GM18499 (cell line): ENCODE data around the gene PHF24.
"Not testable (repeated sequence)": the region's sequence is repeated elsewhere in the genome, so short reads cannot be mapped to it uniquely, and the experiment has no call there.

ENCODE experiments used
- ATAC-seq: cut with Tn5 transposase; IDR thresholded peaks from one replicate; pipeline ENCODE4 v1.9.1; 2021; ENCODE audit warnings: moderate number of reproducible peaks; ENCODE audit not compliant: insufficient read depth, unreplicated experiment

PHF24 gene

DNA sequence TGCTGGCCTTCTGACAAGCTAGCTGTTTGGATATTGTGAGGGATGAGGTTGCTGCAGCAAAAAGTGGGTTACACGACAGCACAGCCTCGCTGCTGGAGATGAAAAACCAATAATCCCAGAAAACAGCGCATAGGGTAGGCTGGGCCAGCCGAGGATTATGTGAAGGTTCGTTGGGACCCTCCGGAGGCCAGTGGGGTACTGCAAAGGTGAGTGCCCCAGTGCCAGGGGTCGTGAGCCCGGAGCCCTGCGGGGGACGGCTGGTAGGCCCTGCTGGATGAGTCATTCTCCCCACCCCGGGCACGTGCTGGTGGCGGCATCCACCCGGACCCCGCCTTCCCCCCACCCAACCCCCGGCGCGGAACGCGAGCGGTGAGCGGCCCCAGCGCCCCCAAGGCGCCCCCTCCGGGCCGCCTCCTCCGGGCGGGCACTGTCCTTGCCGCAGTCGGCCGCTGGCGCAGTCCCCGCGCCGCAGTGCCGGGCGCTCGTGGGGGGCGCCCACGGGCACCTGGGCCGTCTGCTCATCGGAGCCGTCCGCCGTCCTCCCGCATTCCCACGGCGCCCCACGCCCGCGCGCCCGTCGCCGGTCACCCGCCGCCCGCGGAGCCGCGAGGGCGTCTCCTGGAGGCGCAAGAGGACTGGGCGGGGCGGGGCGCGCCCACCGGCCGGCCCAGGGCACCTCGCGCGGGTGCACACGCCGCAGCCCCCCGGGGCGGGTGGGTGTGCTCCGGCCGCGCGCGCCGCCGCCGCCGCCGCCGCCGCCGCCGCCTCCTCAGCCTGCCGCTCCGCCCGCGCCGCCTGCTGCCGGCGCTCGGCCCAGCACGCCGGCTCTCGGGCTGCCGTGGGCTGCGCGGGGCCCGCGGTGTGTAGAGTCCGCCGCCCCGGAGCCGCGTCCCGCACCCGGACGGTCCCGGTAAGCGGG is at the start of gene PHF24:
TSS of gene PHF24 (plus strand) at position 794 of the 919 bp plus-strand sequence. CDS start 13,014 bp downstream, outside the sequence.
- no peak for ATAC-seq

GRCh38 chr9:34927061-34927460 is 31.0 kb upstream of the PHF24 start:
- ATAC-seq = no peak

- no peak for ATAC-seq
Observed at GRCh38 chr9:34928921-34929320, 29.2 kb upstream of the PHF24 start.

DNA sequence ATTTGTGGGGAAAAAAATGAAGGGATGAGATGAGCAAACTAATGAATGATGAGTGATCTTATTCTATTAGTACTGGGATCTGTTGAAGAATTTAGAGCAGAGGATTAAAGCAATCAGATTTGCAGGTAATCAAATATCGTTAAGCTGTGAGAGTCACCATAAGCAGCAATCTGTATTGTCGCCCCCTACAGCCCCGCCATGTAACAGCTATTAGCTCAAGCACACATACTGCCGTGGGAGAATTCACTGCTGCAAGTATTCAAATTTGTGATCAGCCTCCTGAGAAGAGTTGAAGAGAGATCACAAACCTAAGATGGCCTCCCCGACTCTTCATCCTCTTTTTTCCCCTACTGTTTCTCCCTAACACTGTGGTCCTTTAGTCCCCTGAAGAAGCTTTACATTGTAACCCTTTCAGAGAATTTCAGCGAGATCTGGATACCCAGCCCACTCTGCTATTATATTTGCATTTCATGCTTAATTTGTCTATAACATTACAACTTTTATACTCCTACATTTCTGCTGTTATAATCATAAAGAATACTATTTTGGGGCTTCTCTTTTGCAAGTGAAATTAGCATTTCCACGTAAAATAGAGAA is 28.5 kb upstream of the PHF24 start:
- no peak for ATAC-seq

- not testable (repeated sequence) for ATAC-seq
Observed at GRCh38 chr9:34939989-34940388, 18.1 kb upstream of the PHF24 start.

- no peak for ATAC-seq
Observed at GRCh38 chr9:34948451-34948850, 9.6 kb upstream of the PHF24 start.

GRCh38 chr9:34954225-34954624 is 3.9 kb upstream of the PHF24 start:
- ATAC-seq = no peak

DNA sequence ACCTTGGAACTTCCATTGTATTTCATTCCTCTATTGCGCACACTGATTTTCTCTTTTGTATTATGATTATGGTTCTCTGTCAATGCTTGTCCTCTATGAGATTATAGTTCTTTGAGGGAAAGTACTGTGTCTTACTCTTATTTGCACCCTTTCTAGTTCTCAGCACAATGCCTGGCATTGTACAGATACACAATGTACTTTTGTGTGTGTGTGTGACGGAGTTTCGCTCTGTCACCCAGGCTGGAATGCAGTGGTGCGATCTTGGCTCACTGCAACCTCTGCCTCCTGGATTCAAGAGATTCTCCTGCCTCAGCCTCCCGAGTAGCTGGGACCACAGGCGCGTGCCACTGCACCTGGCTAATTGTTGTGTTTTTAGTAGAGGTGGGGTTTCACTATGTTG is 2.0 kb upstream of the PHF24 start:
- ATAC-seq = not testable (repeated sequence)

GRCh38 chr9:34956648-34957047 is 1.4 kb upstream of the PHF24 start:
- ATAC-seq = peak; percentile 43

DNA sequence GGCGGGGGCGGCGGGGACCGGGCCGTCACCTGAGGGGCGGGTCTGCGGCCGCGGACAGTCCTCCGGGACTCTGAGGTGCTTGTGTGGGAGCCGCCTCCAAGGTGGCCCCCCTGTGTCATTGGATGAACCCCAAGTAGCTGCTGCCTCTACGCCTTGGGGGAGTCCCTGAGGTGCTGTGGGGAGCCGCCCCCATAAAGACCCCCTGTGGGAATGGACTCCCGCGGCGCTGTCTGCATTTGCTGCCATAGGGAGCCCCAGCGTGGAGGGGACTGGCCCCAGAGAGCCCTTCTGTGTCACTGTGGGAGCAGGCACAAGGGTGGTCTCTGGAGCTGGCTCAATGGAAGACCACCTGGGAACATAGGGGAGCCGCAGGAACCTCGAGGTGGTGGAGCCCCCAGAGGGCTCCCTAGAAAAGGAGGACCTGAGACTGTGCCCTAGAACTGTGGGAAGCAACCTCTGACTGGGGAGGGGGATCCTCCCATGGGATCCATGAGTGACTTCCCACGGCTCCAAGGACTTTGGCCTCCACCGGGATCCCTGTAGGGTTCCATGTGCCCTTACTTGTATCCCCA is 412 bp downstream of the PHF24 start:
- ATAC-seq = no peak

DNA sequence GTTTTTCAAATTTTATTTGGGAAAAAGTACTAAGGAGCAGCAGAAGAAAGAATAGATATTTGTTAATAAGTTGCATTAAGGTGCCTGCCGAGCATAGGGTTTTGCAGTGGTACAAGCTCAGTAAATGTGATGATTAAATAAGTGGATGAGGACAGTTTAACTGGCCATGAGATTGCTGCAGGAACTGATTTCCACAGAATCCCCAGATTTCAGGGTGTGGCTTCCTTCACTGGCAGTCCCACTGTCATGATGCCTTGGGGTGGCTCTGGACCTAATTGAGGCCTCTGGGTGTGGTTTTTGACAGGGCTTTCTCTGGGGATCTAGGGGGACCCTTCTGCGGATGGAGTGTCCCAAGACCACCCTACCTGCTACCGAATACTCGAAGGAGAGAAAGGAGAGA is 1.4 kb downstream of the PHF24 start:
- no peak for ATAC-seq

DNA sequence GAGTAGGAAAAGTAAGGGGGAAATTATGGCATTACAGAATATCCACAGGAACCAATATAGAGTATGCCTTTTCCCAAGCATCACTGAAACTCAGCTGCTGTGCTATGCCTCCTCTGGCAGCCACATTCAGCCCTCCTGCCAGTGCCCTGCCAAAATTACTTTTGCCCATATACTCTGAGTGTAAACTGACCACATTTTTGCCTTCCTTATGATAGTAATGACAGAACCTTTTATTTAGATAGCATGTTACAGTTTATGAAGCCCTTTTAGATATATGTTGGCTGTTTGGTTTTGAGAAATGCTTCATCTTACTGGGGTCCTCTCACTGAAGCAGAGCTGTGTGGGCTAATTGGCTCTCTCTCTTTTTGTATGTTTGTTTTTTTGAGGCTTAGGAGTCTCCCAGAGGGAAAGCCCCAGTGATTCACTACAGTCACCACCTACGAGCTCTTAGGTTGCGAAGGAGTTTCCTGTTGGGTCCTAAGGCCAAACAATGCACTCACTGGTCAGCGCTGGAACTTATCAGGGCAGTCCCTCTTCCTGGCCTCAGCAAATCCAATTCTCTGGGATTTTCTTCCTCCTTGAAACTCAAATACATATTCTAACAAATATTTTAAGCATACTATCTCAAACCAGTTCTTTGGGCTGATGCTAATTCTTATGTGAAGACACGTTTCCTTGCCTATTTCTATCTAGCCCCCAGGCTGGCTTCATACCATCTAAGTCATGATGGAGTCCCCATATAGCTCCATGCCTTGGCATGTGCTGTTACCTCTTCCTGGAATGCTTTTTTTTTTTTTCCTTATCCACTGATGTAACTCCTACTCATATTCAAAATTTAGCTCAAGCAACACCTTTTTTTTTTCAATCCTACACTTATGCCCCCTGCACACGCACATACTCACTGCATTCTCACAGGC is 3.7 kb downstream of the PHF24 start:
- no peak for ATAC-seq

DNA sequence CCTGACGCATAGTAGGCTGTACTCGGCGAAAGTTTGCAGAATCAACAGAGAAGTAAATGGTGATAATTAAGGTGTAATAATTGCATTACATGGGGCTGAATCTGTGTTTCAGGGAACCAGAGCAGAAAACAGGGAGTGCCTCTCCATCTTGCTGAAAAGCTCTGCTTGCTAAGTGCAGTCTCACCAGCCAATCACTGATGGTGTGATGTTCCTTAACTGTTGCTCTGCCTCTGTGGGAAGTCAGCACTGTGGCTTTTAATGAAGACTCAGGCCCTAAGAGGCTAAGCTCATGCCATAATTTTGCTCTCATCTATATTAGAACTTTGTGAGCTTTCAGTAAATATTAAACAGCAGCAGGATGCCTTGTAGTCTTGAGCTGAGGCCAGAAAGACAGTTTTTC is 4.5 kb downstream of the PHF24 start:
- ATAC-seq = no peak

DNA sequence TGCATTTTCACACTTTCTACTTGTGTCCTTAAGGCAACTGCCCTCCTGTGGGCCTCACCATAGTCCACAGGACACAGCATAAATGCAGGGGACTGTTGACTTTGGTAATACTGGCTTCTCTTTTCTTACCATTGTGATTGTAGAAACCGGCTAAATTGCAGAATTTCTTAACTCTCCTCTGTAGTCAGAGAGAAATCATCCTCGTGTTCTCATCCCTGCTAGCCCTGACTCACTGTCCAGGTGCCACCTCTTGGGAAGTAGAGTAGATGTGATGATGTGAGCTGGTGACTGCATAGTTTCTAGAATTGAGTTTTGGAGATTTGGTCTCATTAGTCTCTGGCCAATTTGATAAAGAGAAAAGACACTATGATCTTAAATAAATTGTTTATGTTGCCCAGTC is 5.5 kb downstream of the PHF24 start:
- ATAC-seq = no peak

DNA sequence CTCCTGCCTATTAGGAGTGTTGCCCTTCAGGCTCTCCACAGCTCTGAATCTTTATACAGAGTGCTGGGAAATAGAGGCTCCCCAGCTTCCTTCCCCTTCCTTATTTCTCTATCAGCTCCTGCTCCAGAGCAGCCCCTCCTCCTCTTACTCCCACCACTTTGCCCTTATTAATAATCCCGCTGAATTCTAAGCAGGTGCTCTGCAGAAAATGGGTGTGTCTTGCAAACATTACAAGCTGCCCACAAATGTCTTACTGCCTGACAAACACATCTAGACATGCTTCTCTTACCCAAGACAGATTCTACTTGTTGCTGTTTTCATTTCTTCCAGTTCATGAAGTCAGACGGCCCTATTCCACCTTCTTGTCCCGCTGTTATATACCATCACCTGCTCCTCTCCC is 6.4 kb downstream of the PHF24 start:
- no peak for ATAC-seq

- ATAC-seq = no peak
Observed at GRCh38 chr9:34971146-34971811, 13.2 kb downstream of the PHF24 start.

- no peak for ATAC-seq
Observed at GRCh38 chr9:34974664-34975063, 16.6 kb downstream of the PHF24 start.

GRCh38 chr9:34976441-34976840 is 18.4 kb downstream of the PHF24 start:
- no peak for ATAC-seq

DNA sequence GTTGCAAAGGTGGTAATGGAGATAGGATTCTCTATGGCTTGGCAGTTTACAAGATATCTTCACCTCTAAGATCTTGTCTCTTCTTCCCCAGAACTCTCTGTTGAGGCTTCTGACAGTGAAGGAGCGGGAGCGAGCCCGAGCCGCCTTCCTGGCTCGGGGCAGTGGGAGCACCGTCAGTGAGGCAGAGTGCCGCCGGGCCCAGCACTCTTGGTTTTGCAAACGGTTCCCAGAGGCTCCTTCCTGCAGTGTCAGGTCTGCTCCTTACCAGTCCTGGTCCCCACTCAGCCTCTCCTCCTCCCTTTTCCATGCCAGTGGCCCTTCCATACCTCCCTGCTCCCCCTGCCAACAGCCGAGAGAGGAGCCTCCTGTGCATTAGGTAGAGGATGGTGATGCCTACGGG is 18.9 kb downstream of the PHF24 start:
- ATAC-seq = no peak
